AG08395 (cell line): ENCODE data around the gene KRTAP12-2.
"Not testable (repeated sequence)": the region's sequence is repeated elsewhere in the genome, so short reads cannot be mapped to it uniquely, and the experiment has no call there.

Source experiments
- DNase-seq: peaks from one replicate; pipeline ENCODE4 v3.0.0; 2012; ENCODE audit warnings: mixed read lengths, low spot score

KRTAP12-2 gene

DNA sequence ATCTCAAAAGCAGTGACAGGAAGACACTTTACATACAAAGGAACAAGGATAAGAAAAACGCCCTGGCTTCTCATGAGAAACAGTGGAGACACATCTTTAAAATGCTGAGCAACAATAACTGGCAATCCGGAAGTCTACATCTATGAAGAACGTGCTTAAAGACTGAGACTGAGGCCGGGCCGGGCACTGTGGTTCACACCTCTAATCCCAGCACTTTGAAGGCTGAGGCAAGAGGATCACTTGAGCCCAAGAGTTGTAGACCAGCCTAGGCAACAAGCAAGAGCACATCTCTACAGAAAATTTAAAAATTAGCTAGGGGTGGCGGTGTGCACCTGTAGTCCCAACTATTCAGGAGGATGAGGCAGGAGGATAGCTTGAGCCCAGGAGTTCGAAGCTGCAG is 17.4 kb upstream of the KRTAP12-2 start:
- DNase-seq, result no peak

DNA sequence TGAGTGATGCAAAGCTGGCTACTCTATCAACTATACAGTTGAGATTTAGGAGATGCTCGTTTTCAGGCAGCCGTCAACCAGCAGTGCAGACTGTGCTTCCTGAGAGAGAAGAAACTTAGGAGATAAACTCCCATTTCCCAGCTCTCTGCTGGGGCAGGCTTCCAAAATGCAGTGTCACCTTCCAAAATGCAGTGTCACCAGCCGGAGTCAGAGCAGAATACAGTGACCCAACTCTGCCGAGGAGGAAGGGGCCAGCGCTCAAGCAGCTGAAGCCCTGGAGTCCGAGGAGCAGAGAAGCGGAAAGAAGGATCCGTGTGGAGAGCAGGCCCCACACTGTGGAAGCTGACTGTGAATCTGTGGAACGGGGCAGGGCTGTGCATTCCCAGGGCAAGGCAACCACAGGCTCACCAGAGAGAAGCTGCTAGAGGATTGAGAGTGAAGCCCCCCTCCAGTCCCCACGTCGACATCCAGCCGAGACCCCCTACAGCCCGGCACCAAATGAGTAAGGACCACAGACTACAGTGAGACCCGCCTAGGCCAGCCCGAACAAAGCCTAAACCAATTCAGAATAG is 15.9 kb upstream of the KRTAP12-2 start:
- DNase-seq, result no peak

DNA sequence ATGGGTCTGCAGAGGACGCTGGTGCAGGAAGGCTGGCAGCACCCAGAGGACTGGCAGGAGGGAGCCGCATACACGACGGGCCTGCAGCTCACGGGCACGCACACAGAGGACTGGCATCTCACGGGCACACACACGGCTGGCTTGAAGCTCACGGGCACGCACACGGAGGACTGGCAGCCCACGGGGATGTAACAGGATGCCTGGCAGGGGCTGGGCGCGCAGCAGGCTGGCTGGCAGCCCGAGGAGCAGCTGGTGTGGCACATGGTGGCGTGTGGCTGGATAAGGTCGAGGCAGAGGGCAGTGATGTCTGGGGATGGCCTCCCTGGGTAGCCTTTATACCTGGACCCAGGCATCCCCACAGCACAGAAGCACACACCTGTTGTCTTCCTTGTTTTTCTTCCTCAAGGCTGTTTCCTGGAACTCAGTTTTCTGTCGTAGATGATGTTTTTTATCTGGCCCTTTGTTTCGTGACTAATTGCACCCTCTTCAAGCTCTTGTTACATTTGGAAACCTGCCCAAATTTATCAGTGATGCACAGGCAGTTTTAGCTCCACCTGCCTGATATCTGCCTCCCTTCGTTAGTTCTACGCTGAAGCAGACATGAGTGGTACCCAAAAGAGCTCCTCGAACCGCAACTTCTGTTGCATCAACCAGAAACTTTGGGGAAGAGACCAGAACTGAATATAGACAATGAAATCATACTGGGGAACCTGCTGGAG is 15.3 kb upstream of the KRTAP12-2 start, which contains the start of gene KRTAP12-1:
TSS of gene KRTAP12-1 (minus strand) at position 303 of the 719 bp plus-strand sequence. CDS start at position 263, 40 bp downstream.
- no peak for DNase-seq

DNA sequence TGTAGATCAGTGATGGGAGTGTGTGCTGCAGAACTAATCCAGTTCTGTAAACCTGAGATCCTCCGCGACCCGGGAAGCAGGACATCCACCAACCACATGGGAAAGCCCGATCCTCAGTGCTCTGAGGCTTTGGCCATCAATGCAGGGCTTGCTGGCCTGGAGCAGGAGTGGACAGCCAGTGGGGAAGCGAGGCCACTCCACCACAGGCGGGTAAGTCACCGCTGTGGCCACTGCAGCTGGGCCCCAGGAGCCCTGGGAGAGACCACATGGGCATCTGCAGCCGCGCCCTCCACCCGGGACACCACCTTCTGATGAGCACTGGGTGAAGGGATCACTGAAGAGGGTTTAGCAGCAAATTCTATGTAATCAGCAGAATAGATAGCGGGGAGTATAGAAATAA is 14.4 kb upstream of the KRTAP12-2 start:
- no peak for DNase-seq

DNA sequence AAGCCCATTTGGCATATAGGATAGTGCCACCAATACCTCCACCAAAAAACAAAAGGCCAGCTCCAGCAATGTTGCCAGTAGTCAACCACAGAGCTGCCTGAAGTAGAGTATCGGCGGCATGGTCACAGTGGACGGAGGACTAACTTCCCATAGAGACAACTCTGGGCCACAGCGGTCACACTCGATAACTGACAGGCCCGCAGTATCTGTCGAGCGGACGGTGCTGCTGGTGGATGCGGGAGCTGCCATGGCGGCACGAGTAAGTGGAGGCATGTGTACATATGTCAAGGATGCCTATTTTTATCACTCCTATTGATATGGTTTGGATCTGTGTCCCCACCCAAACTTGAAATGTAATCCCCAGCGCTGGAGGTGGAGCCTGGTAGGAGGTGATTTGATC is 11.2 kb upstream of the KRTAP12-2 start:
- no peak for DNase-seq

DNA sequence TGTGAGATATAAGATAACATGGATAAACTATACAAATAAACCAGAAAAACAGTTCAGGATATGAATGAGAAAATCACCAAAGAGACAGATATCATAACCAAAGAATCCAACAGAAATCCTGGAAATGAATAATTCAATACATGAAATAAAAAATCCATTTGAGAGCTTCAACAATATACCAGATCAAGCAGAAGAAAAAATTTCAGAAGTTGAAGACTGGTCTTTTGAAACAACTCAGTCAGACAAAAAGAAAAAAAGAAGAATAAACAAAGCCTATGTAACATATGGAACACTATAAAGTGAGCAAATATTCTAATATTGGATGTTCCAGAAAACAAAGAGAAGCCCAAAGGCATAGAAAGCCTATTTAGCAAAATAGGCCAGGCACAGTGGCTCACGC is 5.2 kb upstream of the KRTAP12-2 start:
- DNase-seq, result no peak

DNA sequence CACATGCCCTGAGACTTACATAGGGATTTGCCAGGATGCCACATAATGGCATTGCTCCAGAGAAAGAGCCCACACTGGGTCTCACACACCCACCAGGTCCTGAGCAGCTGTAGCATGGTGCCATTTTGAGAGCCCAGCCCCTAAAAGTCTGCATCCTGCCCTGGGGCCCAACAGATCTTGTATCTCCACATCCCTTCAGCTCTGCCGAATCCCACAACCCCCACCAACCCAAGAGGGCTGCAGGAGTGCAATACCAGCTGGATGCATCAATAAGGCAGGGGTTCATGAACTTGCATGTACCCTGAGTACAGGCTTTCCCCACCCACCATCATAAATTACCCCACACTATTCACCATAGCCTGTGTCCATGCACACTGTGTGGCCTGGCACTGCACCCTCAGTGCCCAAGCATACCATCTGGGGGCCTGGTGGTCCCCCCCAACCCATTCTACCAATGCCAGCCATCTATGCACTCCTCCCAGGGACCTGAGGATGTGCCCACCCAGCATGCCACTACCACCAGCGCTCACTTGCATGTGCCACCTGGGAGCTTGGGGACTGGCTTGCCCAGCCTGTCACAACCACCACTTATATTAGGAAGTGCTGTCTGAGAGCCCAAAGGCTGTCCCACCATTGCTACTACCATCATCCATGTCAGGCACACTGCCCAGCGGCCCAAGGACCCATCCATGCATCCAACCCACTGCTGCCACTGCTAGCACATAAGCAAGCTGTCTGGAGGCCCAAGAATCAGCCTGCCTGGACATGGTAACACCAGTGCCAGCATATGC is 4.1 kb upstream of the KRTAP12-2 start:
- no peak for DNase-seq

DNA sequence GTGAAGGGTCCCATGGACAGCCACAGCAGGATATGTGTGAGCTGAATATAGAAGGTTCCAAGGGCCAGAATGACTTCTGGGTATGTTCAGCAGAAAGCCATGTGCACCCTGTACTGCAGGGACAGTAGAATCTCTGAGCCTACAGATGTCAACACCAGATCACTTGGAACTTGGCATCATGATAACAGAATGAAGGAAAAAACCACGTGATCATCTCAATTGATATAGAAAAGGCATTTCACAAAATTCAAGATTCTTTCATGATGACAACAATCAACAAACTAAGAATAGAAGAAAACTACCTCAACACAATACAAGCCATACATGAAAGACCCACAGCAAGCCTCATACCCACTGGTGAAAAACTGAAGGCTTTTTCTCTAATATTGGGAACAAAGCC is 885 bp upstream of the KRTAP12-2 start:
- DNase-seq, result no peak

DNA sequence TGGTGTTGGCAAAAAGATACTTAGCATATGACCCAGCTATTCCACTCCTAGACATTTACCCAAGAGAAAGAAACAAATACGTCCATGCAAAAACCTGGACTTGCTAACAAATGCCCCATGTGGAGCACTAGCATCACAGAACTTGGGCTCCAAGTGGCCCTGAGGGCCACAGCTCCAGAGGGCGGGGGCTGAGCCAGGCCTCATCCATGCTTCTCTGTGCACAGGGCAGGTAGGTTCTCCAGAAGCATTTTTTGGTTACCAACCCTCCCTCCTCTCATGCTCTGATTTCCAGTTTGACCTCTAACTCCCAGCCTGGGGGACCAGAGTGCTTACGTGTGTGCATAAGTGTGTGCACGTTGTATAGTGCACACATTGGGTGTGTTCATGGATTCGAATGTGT is 2.0 kb downstream of the KRTAP12-2 start:
- no peak for DNase-seq

DNA sequence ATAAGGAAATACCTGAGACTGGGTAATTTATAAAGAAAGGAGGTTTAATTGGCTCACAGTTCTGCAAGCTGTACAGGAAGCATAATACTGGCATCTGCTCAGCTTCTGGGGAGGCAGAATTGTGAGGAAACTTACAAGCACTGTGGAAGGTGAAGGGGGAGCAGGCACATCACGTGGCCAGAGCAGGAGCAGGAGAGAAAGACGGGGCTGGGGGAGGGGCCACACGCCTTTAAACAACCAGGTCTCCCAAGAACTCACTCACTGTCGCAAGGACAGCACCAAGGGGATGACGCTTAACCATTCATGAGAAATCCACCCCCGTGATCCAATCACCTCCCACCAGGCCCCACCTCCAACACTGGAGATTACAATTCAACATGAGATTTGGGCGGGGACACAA is 5.2 kb downstream of the KRTAP12-2 start:
- not testable (repeated sequence) for DNase-seq

DNA sequence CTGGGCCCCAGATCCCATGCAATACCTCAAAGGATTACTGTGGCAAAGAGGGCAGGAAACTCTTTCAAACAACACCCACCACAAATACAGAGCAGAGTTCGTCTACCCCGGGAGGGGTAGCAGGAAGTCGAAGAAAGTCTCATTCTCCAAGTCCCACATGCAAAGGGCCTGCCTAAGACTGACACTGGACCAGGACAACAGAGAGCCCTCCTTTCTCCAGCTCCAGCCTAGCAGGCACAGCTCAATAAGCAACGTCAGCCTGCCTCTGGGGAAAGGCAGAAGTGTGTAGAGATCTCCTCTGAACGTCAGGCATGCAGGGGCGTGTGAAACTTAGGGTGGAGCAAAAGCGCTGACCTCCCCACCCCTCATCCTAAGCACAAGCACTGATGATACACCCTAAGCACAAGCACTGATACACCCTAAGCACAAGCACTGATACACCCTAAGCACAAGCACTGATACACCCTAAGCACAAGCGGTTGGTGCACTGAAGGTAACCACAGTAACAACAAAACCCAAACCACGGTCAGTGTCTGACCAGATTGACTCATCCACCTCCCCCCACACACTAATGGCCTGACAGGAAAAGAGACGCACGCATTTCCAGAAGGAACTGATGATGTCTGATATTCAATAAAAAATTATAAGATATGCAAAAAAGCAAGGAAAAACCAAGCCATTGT is 7.7 kb downstream of the KRTAP12-2 start:
- DNase-seq, result no peak

DNA sequence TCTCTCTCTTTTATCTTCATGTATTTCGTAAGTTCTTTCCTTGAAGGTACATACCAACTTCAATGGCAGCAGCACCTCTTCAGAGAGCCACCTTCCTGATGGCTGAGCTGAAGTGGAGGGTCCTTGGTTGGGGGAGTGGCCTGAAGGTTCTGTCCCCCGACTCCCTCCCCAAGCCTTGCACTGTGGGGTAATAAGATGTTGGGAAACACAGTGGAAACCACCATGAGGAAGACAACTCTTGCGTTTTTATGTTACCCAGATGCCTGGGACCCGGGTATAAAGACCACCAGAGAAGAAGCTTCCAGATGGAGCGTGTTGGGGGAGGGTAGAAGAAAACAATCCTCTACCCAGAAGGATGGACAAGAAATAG is 8.2 kb downstream of the KRTAP12-2 start:
- no peak for DNase-seq

DNA sequence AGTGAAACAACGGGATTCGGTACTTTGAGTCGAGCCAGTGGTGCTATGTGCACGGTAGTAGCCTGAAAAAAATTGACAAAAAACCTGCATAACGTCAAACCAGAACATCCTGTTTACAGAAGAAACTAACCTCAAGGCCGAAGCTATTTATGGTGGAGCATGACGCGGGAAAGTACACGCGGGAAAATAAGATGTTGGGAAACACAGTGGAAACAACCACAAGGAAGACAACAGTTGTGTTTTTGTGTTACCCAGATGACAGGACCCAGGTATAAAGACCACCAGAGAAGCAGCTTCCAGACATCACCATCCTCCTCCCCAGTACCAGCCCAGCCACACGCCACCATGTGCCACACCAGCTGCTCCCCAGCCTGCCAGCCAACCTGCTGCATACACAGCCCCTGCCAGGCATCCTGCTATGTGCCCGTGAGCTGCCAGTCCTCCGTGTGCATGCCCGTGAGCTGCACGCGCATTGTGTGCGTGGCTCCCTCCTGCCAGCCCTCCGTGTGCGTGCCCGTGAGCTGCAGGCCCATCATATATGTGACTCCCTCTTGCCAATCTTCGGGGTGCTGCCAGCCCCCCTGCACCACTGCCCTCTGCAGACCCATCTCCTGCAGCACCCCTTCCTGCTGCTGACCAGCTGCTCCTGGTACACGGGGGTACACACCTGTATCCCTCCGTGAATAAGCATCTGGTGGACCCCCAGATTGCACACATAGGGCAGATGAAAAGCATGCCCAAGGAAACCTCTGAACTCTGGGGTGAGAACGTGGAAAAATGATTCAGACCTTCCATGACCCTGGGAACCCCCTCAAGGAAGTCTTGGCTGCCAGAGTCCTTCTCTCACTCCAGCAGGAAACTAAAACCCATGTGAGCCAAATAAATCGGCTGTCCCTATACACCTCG is 8.8 kb downstream of the KRTAP12-2 start, which contains the start of gene KRTAP12-3:
TSS of gene KRTAP12-3 (plus strand) at position 298 of the 906 bp plus-strand sequence. CDS start at position 346, 48 bp downstream.
- no peak for DNase-seq

DNA sequence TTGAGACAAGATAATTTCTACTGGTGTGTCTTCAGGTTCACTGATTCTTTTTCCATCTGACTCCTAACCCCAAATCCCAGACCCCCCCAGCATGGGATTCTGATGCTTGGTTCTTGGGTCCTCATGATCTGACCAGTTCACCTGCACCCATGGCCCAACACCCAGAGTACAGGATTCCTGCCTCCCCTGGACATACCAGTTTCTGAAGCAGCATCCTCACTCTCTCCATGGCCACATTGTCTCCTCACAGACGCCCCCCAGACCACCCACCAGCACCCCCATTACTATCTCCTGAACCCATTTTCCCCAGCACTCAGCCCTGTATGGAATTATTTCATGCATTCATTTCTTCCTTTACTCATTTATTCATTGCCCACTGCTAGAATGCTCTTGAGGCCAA is 9.9 kb downstream of the KRTAP12-2 start:
- DNase-seq, result no peak

DNA sequence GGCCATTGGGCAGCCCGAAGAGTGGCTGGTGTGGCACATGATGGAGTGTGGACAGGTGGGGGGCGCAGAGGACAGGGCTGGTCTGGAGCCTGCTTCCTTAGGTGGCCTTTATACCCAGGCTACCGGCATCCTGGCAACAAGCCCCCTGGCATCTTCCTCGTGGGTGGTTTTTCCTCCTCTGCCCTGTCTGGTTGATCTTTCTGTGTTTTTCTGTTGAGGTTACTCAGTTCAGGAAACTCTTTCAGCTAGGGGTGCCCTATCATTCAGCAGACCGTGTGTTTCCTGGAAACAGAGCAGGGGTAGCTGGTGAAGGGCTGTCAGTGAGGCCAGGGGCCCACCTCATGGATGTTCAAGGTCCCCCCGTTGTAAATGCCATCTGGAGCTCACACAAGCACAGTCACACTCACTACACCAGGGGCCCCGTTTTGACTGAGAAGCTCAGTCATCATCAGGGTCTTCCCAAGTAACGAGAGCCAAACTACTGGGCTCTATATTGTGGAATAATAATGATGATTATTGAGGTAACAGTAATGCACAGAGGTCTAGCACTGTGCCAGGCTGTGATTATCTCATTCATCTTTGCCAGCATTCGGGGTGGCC is 12.1 kb downstream of the KRTAP12-2 start, which contains the start of gene KRTAP12-4:
TSS of gene KRTAP12-4 (minus strand) at position 84 of the 600 bp plus-strand sequence. CDS start at position 39, 45 bp downstream.
- DNase-seq, result no peak

DNA sequence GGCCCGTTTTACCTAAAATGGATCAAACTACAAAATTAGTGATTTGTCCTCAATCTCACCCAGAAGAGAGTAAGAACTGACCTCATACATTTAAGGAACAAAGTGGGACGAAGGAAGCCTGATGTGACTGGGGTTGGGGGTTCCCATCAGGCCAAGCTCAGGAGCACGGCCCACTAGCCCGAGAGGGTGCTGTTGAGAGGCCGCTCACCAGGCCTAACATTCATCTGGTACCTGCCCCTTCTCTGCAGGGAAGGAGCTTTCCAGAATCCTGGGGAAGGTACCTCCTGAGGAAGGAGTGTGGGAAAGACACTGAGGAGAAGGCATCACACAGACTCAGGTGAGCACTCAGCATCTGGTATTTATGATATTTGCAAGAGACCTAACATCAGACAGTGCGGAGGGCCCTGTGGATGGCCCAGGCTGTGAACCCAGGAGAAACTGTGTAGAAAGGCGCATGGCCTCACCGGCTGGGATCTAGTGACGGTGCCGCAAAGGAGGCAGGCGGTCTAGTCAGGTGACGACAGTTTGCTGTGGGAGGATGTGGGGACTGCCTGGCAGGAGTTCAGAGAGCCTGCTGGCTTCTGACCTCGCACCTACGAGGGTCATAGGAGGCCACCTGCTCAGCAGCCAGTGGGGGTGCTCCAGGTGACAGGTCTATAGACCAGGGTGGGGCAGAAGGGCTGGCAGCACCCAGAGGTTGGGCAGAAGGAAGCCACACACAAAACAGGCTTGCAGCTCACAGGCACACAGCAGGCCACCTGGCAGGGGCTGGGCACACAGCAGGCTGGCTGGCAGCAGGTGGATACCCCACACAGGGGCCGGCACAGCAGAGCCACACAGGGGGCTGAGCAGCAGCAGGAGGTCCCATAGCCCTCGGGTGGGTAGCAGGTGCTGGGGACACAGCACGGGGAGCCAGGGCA is 12.8 kb downstream of the KRTAP12-2 start:
- no peak for DNase-seq

DNA sequence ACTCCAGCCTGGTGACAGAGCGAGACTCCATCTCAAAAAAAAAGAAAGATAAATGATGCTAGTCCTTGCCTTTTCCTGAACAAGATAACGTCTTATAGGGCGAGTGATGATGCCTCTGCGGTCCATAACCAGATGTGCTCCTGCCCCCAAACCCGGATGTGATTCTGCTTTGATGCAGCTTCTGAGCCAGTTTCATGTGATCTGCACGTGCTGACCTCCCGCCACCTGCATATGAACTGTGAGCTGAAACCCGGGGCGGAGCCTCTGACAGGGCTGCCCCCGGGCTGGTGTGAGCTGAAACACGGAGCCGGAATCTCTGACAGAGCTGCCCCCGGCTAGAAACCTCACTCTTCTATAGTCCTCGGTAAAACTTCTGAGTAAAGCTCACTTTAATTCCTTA is 13.6 kb downstream of the KRTAP12-2 start:
- DNase-seq, result no peak

DNA sequence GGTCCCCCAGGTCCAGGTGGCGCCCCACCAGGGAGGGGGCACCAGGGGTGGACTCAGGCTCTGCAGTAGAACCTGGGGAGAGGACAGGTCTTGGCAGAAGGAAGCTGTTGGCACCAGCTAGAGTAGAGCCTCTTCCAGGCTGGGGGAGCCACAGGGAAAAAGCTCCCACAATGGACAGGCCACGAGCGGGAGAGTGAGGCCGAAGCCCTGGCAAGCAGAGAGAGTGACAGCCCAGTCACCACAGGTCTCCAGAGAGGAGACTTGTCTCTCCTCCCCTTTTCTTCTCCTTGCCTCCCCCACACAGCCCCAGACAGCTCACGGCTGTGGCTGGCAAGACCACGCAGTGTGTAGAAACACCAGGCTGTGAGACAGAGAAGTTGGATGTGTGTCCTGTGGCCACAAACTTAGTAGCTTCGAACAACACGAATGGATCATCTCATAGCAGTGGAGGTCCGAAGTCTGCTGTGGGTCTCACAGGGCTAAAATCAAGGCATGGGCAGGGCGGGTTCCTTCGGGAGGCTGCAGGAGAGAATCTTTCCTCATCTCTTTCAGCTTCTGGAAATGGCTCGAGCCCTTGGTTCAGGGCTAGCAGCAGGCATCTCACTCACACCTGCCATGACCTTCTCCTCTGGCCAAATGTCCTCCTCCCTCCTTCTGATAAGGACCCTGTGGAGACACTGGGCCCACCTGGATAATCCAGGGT is 15.6 kb downstream of the KRTAP12-2 start:
- DNase-seq, result no peak
